OCI-LY7 (cell line): ENCODE data around the gene KIAA0040. TPM values are rescaled to one million over a fixed set of nuclear protein-coding genes. Genes with fewer than 3 reads are reported as not detected.

ENCODE experiments used
- BruUV-seq: library from RNA; stranded (reverse); fragments of 400-500 nt; replicated peaks from 2 replicates; lab custom pipeline; 2021; lab: Mats Ljungman, UMichigan
- CTCF ChIA-PET: fragments of 300-600 bp; sonication (Branson Sonifier 250); formaldehyde crosslinking; loops from one replicate; lab custom pipeline; 2022; ENCODE audit warnings: antibody characterized with exemption; ENCODE audit not compliant: unreplicated experiment; lab: Charles Lee
- POLR2A ChIA-PET: fragments of 300-600 bp; sonication (Branson Sonifier 250); formaldehyde crosslinking; loops from one replicate; lab custom pipeline; 2022; ENCODE audit warnings: antibody characterized with exemption; lab: Charles Lee
- DNase-seq: peaks from one replicate; pipeline ENCODE4 v3.0.0-alpha.2; 2015; ENCODE audit warnings: low spot score
- H2AFZ ChIP-seq: fragments of 200-600 bp; sonication (generic), shearing (Covaris generic); 2 replicates; pipeline ENCODE4 v1.6.1; 2014; ENCODE audit warnings: mild to moderate bottlenecking, antibody characterized with exemption, low read length, moderate library complexity
- H3K27ac ChIP-seq: fragments of 200-600 bp; sonication (generic); 2 replicates; pipeline ENCODE4 v1.5.1; 2014; ENCODE audit warnings: mixed run types, low read depth, mild to moderate bottlenecking, moderate library complexity, low read length, inconsistent platforms; ENCODE audit not compliant: poor library complexity, severe bottlenecking
- H3K36me3 ChIP-seq: fragments of 200-600 bp; sonication (generic); 2 replicates; pipeline ENCODE4 v1.6.1; 2014; ENCODE audit warnings: mild to moderate bottlenecking, antibody characterized with exemption, low read length, moderate library complexity, mixed read lengths; ENCODE audit not compliant: insufficient read depth
- H3K4me1 ChIP-seq: fragments of 200-600 bp; sonication (generic); 2 replicates; pipeline ENCODE4 v1.5.1; 2014; ENCODE audit warnings: mild to moderate bottlenecking, low read length; ENCODE audit not compliant: insufficient read depth, poor library complexity, severe bottlenecking
- H3K4me2 ChIP-seq: fragments of 200-600 bp; sonication (generic); 2 replicates; pipeline ENCODE4 v1.6.1; 2014; ENCODE audit warnings: mild to moderate bottlenecking, low read length
- H3K4me3 ChIP-seq: fragments of 200-600 bp; sonication (generic); 2 replicates; pipeline ENCODE4 v1.5.1; 2014; ENCODE audit warnings: mild to moderate bottlenecking, low read depth, low read length; ENCODE audit not compliant: poor library complexity, severe bottlenecking
- H3K79me2 ChIP-seq: fragments of 200-600 bp; sonication (generic); 2 replicates; pipeline ENCODE4 v1.6.1; 2016; ENCODE audit warnings: low read depth, mild to moderate bottlenecking, low read length, moderate library complexity, mixed read lengths; ENCODE audit not compliant: insufficient read depth
- H3K9me2 ChIP-seq: fragments of 200-600 bp; sonication (generic); 2 replicates; pipeline ENCODE4 v1.6.1; 2016; ENCODE audit warnings: mild to moderate bottlenecking, low read length, mixed read lengths; ENCODE audit not compliant: insufficient read depth
- H3K9me3 ChIP-seq: fragments of 200-600 bp; sonication (generic); 2 replicates; pipeline ENCODE4 v1.6.1; 2014; ENCODE audit warnings: mild to moderate bottlenecking, mixed run types, low read length, mixed read lengths
- H4K20me1 ChIP-seq: fragments of 200-600 bp; sonication (generic); 2 replicates; pipeline ENCODE4 v1.6.1; 2014; ENCODE audit warnings: mild to moderate bottlenecking, antibody characterized with exemption, low read length, moderate library complexity, mixed read lengths; ENCODE audit not compliant: insufficient read depth
- EZH2phosphoT487 ChIP-seq: fragments of 200-600 bp; sonication (generic); IDR thresholded peaks from 2 replicates; pipeline ENCODE4 v1.6.1; 2018; ENCODE audit warnings: low read depth, borderline replicate concordance, mild to moderate bottlenecking, mixed run types, antibody characterized with exemption, low read length, moderate library complexity, mixed read lengths
- intact Hi-C: fragments of 100-400 bp; cut with micrococcal nuclease; formaldehyde crosslinking; loops from one replicate; pipeline ENCODE4 v1.10.0; 2022; ENCODE audit not compliant: unreplicated experiment
- total RNA-seq, 2 experiments: library from RNA; depleted of rRNA in 1 of 2; stranded (reverse); fragments of >200 nt in 1 of 2; shearing (Covaris generic) in 1 of 2; gene quantifications; 2 replicates each; pipeline ENCODE4 v1.2.3, GENCODE V29; 2014 to 2022
- TF ChIP-seq, protein P1 (sequence below): fragments of 200-600 bp; sonication (generic); conservative IDR thresholded peaks from 2 replicates; pipeline ENCODE4 v1.5.1; 2014; ENCODE audit warnings: mild to moderate bottlenecking, antibody characterized with exemption, low read length, moderate library complexity, mixed read lengths

KIAA0040 gene
- total RNA-seq, 2 experiments from 2014 or later = 50.2 to 54.7 TPM

DNA sequence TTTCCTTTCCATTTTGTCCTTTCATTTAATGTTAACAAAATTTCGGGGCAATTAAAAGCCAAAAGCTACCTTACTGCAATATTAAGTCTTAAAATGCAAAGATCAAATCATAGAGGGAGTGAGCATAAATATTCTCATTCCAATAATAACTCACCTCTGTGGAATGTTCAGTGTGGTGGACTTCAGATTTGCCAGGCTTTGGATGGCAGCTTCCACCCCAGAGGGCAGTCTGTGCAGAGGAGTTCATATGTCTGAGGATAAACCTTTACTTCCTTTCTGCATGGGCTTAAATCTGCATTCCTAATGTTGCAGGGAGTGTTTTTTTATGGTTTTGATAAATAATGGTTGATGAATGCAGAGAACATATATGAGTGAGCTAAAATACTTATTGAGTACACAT, 16.3 kb downstream of the KIAA0040 start:
- Histone ChIP-seq H3K4me1 (peaks cover 53% of the 10 kb centered on the region), H4K20me1 (peaks cover 4% of the 10 kb centered on the region; the same call in 1 of the 2 replicates), H3K9me3 (peaks cover 3% of the 10 kb centered on the region; the same call in 1 of the 2 replicates), H2AFZ (no peak overlapping the region), H3K27ac (no peak overlapping the region), H3K79me2 (peaks cover 89% of the 10 kb centered on the region), H3K36me3 (peaks cover 89% of the 10 kb centered on the region), H3K9me2 (no peaks in the 10 kb centered on the region), H3K4me3 (no peak overlapping the region), H3K4me2 (no peak overlapping the region)
- CTCF ChIA-PET = no interaction called here
- intact Hi-C loops = no loop called here
- no peak for DNase-seq
- POLR2A ChIA-PET = interaction anchor here (1.6 kb wide), 1 partner anchor 13 kb away, joined by 8 read pairs; no protein-coding TSS in a partner anchor
- BruUV-seq = no TSS peak
- TF ChIP-seq, protein P1, sequence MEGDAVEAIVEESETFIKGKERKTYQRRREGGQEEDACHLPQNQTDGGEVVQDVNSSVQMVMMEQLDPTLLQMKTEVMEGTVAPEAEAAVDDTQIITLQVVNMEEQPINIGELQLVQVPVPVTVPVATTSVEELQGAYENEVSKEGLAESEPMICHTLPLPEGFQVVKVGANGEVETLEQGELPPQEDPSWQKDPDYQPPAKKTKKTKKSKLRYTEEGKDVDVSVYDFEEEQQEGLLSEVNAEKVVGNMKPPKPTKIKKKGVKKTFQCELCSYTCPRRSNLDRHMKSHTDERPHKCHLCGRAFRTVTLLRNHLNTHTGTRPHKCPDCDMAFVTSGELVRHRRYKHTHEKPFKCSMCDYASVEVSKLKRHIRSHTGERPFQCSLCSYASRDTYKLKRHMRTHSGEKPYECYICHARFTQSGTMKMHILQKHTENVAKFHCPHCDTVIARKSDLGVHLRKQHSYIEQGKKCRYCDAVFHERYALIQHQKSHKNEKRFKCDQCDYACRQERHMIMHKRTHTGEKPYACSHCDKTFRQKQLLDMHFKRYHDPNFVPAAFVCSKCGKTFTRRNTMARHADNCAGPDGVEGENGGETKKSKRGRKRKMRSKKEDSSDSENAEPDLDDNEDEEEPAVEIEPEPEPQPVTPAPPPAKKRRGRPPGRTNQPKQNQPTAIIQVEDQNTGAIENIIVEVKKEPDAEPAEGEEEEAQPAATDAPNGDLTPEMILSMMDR = no peak
- TF ChIP-seq EZH2phosphoT487 = no peak

DNA sequence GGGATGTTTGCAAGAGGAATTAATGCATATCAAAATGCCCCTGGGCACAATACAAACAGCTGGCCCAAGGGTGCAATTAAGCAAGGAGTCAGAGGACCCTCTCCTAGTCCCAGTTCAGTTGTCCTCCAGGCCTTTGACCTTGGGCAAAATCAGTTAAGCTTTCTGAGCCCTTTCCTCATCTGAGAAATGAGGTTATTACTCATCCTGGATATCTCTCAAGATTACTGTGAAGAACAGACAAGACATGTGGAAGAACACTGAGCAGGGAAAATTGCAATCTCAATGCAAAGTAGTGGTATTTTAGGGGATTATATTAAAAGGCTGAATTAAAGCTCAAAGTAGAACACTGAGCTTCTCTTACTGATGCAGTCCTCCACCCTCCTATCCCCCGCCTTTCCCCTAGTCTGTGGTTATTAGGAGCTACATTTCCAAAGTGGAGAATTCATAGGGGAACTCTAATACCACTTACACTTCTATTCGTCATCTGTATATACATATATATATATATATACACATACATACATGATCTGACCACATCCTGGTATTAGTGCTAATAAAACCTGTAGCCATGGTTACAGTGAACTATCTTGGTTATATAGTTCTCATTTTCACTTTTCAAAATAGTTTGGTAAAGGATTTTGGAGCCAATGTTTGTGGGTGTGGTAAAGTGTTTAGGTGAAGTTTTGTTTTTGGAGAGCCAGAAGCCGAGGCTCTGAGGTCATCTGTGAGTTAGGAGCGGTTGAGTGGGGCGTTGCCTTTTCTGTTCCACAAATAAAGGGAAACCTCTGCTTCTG, 18.1 kb downstream of the KIAA0040 start:
- Histone ChIP-seq H3K4me3 (peak overlapping the region; percentile 16), H4K20me1 (peaks cover 4% of the 10 kb centered on the region; the same call in 1 of the 2 replicates), H2AFZ (no peak overlapping the region), H3K4me1 (peaks cover 42% of the 10 kb centered on the region), H3K4me2 (peak overlapping the region; percentile 52), H3K36me3 (peaks cover 91% of the 10 kb centered on the region), H3K79me2 (peaks cover 80% of the 10 kb centered on the region; the same call in 1 of the 2 replicates), H3K9me3 (peaks cover 3% of the 10 kb centered on the region; the same call in 1 of the 2 replicates), H3K27ac (peak overlapping the region; percentile 27), H3K9me2 (no peaks in the 10 kb centered on the region)
- no TSS peak for BruUV-seq
- POLR2A ChIA-PET = interaction anchor here (0.7 to 2.2 kb wide), 12 partner anchors 9 to 139 kb away, joined by 3 to 7 read pairs (median 4); no protein-coding TSS in a partner anchor
- intact Hi-C loops = no loop called here
- DNase-seq = no peak
- CTCF ChIA-PET = interaction anchor here (0.7 to 1.9 kb wide), 4 partner anchors 13 to 42 kb away, joined by 3 to 6 read pairs (median 4); no protein-coding TSS in a partner anchor
- TF ChIP-seq EZH2phosphoT487 = no peak
- TF ChIP-seq, protein P1 = no peak
